GM12878 (cell line): ENCODE measurements around the gene PIEZO2. TPM values are rescaled to one million over a fixed set of nuclear protein-coding genes. Genes with fewer than 3 reads are reported as not detected.

Experiments used
- ATAC-seq: fragments of 200-7000 bp; cut with Tn5 transposase; 3 replicates; pipeline ENCODE4 v1.9.1; 2020; ENCODE audit warnings: mild to moderate bottlenecking, moderate library complexity
- BruUV-seq: library from RNA; stranded (reverse); fragments of 400-500 nt; replicated peaks from 2 replicates; lab custom pipeline; 2021; lab: Mats Ljungman, UMichigan
- CTCF ChIA-PET: fragments of 300-600 bp; sonication (Branson Sonifier 250); formaldehyde crosslinking; extraction: SDS; loops from one replicate; lab custom pipeline; 2021; ENCODE audit warnings: inconsistent platforms; lab: Yijun Ruan, JAX
- POLR2A ChIA-PET: fragments of 350-600 bp; formaldehyde crosslinking; extraction: SDS; loops from one replicate; lab custom pipeline; 2021; ENCODE audit warnings: inconsistent platforms; lab: Charles Lee
- RAD21 ChIA-PET: fragments of 300-600 bp; sonication (Branson Sonifier 250); formaldehyde crosslinking; loops from one replicate; lab custom pipeline; 2023; ENCODE audit warnings: antibody characterized with exemption; ENCODE audit not compliant: unreplicated experiment; lab: Charles Lee
- SMC1A ChIA-PET: fragments of 300-600 bp; sonication (Branson Sonifier 250); formaldehyde crosslinking; loops from one replicate; lab custom pipeline; 2023; ENCODE audit not compliant: unreplicated experiment, uncharacterized antibody; lab: Charles Lee
- DNase-seq: peaks from one replicate; pipeline ENCODE4 v3.0.0-alpha.2; 2011; ENCODE audit warnings: low read depth, low spot score
- FAIRE-seq: peaks from 3 replicates; lab custom pipeline; 2011; peaks lifted over from hg19 to GRCh38; lab: Jason Lieb, UNC
- H2AFZ ChIP-seq: 2 replicates; pipeline ENCODE4 v1.6.0; 2011; ENCODE audit warnings: low read depth, low read length, control low read depth; ENCODE audit not compliant: control insufficient read depth
- H3K27ac ChIP-seq: 2 replicates; pipeline ENCODE4 v1.5.1; 2011; ENCODE audit warnings: control low read depth; ENCODE audit not compliant: control insufficient read depth, insufficient read depth
- H3K27me3 ChIP-seq, 2 experiments: replicated peaks in 1 of 2; 2 replicates each; pipeline versions ENCODE4 v1.6.0 to v1.6.1; 2011; ENCODE audit warnings: low read length in 1 of 2; ENCODE audit not compliant: control insufficient read depth in 2 of 2, insufficient read depth in 2 of 2
- H3K36me3 ChIP-seq, 2 experiments: 2 replicates each; pipeline ENCODE4 v1.5.1; 2011; ENCODE audit warnings: low read length in 1 of 2; ENCODE audit not compliant: control insufficient read depth in 2 of 2, insufficient read depth in 2 of 2
- H3K4me1 ChIP-seq: 2 replicates; pipeline ENCODE4 v1.6.1; 2011; ENCODE audit warnings: mild to moderate bottlenecking, low read length, moderate library complexity, mixed read lengths; ENCODE audit not compliant: control insufficient read depth, insufficient read depth
- H3K4me2 ChIP-seq: 2 replicates; pipeline ENCODE4 v1.6.0; 2011; ENCODE audit warnings: control low read depth; ENCODE audit not compliant: control insufficient read depth, insufficient read depth
- H3K4me3 ChIP-seq: fragments of 200-600 bp; sonication (generic); 2 replicates; pipeline ENCODE4 v1.5.1; 2016
- H3K79me2 ChIP-seq: 2 replicates; pipeline ENCODE4 v1.6.0; 2011; ENCODE audit warnings: low read length; ENCODE audit not compliant: control insufficient read depth, insufficient read depth
- H3K9ac ChIP-seq: 2 replicates; pipeline ENCODE4 v1.8.0; 2011; ENCODE audit warnings: low read length, control low read depth, mixed read lengths; ENCODE audit not compliant: control insufficient read depth, insufficient read depth
- H3K9me3 ChIP-seq: replicated peaks from 3 replicates; pipeline ENCODE4 v1.5.1; 2011; ENCODE audit warnings: mild to moderate bottlenecking, low read length; ENCODE audit not compliant: control insufficient read depth, insufficient read depth
- H4K20me1 ChIP-seq: 2 replicates; pipeline ENCODE4 v1.6.0; 2011; ENCODE audit not compliant: control insufficient read depth, insufficient read depth
- HDGF ChIP-seq: fragments of 450-650 bp; IDR thresholded peaks from 2 replicates; pipeline ENCODE4 v1.6.1; 2016; ENCODE audit warnings: antibody characterized with exemption
- IKZF1 ChIP-seq: fragments of 450-650 bp; conservative IDR thresholded peaks from 2 replicates; pipeline ENCODE4 v1.6.1; 2017; ENCODE audit warnings: antibody characterized with exemption, mild to moderate bottlenecking
- MTA3 ChIP-seq: IDR thresholded peaks from 2 replicates; pipeline ENCODE4 v1.6.1; 2012; ENCODE audit warnings: low read length, inconsistent platforms, borderline replicate concordance
- NFYB ChIP-seq: IDR thresholded peaks from 2 replicates; pipeline ENCODE4 v1.6.1; 2011; ENCODE audit warnings: low read depth, mild to moderate bottlenecking, low read length, improper control_type of control experiment, moderate library complexity; ENCODE audit not compliant: insufficient read depth
- NKRF ChIP-seq: fragments of 450-650 bp; conservative IDR thresholded peaks from 2 replicates; pipeline ENCODE4 v1.6.1; 2017; ENCODE audit warnings: mild to moderate bottlenecking, moderate library complexity
- PAX5 ChIP-seq: IDR thresholded peaks from 2 replicates; pipeline ENCODE4 v1.6.1; 2011; ENCODE audit warnings: low read depth, low read length, borderline replicate concordance
- SMARCA5 ChIP-seq: fragments of 450-650 bp; IDR thresholded peaks from 2 replicates; pipeline ENCODE4 v1.6.1; 2017; ENCODE audit warnings: mild to moderate bottlenecking
- TARDBP ChIP-seq: IDR thresholded peaks from 2 replicates; pipeline ENCODE4 v1.6.1; 2016; ENCODE audit warnings: borderline replicate concordance
- TCF3 ChIP-seq: IDR thresholded peaks from 2 replicates; pipeline ENCODE4 v1.6.1; 2012; ENCODE audit warnings: low read depth, mild to moderate bottlenecking, low read length, borderline replicate concordance; ENCODE audit not compliant: insufficient read depth
- WGBS: methylation state at CpG from one replicate; pipeline ENCODE4 v1.1.6; 2016; ENCODE audit warnings: low lambda C conversion rate; ENCODE audit not compliant: insufficient replicate concordance, insufficient coverage; ENCODE audit errors: missing lambda C conversion rate; 5-methylcytosine and 5-hydroxymethylcytosine counted together
- in situ Hi-C: fragments of 300-500 bp; cut with MboI; formaldehyde crosslinking; loops from 9 replicates; pipeline ENCODE4 v1.14.3; 2018; ENCODE audit warnings: mixed read lengths
- intact Hi-C: fragments of 100-400 bp; cut with micrococcal nuclease; formaldehyde crosslinking; loops from one replicate; pipeline ENCODE4 v1.14.2; 2022; ENCODE audit not compliant: unreplicated experiment
- polyA plus RNA-seq, 11 experiments: library from polyadenylated mRNA; depleted of rRNA in 4 of 11; unstranded in 6 of 11; stranded (reverse) in 5 of 11; fragments of >200 nt; fragmentation: Nextera tagmentation in 4 of 11; fragmentation: Illumina TruSeq in 1 of 11; extraction: Ambion mirVana in 4 of 11; extraction: Trizol in 1 of 11; gene quantifications; 1 replicate in 1 of 11; 2 replicates in 10 of 11; pipeline versions ENCODE4 v1.2.1 to v1.2.3, GENCODE V29; 2011 to 2016; ENCODE audit warnings: inconsistent platforms in 2 of 11, missing spikeins in 2 of 11, low read depth in 1 of 11
- total RNA-seq, 4 experiments: library from RNA; depleted of rRNA in 3 of 4; stranded (reverse); fragments of >200 nt in 3 of 4; fragmentation: Illumina TruSeq in 1 of 4; extraction: Trizol in 1 of 4; gene quantifications; 2 replicates each; pipeline versions ENCODE4 v1.2.1 to v1.2.3, GENCODE V29; 2013 to 2021
- TF ChIP-seq, protein P1 (sequence below), 3 experiments: IDR thresholded peaks in 2 of 3; conservative IDR thresholded peaks in 1 of 3; 2 replicates each; pipeline ENCODE4 v1.5.1; 2011; ENCODE audit warnings: low read depth in 3 of 3, low read length in 3 of 3, mild to moderate bottlenecking in 3 of 3, control low read depth in 2 of 3, moderate library complexity in 2 of 3, inconsistent platforms in 1 of 3, mixed read lengths in 1 of 3; ENCODE audit not compliant: control insufficient read depth in 2 of 3, insufficient read depth in 1 of 3; ENCODE audit errors: extremely low read depth in 1 of 3
- TF ChIP-seq, protein P2 (sequence below): fragments of 150-350 bp; IDR thresholded peaks from 2 replicates; pipeline ENCODE4 v1.6.1; 2014; ENCODE audit warnings: mild to moderate bottlenecking, low read depth, low read length

PIEZO2 gene
- total and polyA plus RNA-seq, 10 of the 15 experiments (the other 5 are each of a cell fraction or from before 2014, with no cell fraction given), result 6.7 to 42.3 (median 27.4) TPM

DNA sequence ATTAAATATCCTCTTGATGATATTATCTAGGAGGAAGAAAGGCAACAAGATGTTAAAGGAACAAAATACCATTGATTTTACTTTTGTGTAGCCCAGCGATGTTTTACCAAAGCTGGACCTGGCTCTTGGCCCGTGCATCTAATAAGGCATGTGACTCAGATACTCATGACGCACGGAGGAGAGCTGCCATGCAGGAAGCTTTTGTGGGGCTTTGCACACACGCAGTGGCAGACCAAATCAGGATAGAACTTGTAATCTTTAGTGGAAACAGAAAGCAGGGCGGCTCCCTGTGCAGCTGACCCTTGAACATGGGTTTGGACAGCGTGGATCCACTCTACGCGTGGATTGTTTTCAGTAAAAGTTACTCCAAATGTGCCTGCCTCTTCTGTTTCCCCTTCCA, 433.6 kb downstream of the PIEZO2 start:
- in situ Hi-C loops, result no loop called here
- CTCF ChIA-PET, result interaction anchor here (1.8 kb wide), 1 partner anchor 156 kb away, joined by 8 read pairs; no protein-coding TSS in a partner anchor
- H3K4me2 ChIP-seq, result no peak overlapping the region
- RAD21 ChIA-PET, result interaction anchor here (1.8 kb wide), 1 partner anchor 155 kb away, joined by 6 read pairs; no protein-coding TSS in a partner anchor
- H3K4me1 ChIP-seq, result no peaks in the 10 kb centered on the region
- no TSS peak for BruUV-seq
- intact Hi-C loops, result no loop called here
- DNase-seq (no peak), ATAC-seq (no peak), FAIRE-seq (no peak)
- no peak for TF ChIP-seq MTA3
- TF ChIP-seq, protein P1, sequence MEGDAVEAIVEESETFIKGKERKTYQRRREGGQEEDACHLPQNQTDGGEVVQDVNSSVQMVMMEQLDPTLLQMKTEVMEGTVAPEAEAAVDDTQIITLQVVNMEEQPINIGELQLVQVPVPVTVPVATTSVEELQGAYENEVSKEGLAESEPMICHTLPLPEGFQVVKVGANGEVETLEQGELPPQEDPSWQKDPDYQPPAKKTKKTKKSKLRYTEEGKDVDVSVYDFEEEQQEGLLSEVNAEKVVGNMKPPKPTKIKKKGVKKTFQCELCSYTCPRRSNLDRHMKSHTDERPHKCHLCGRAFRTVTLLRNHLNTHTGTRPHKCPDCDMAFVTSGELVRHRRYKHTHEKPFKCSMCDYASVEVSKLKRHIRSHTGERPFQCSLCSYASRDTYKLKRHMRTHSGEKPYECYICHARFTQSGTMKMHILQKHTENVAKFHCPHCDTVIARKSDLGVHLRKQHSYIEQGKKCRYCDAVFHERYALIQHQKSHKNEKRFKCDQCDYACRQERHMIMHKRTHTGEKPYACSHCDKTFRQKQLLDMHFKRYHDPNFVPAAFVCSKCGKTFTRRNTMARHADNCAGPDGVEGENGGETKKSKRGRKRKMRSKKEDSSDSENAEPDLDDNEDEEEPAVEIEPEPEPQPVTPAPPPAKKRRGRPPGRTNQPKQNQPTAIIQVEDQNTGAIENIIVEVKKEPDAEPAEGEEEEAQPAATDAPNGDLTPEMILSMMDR (IDR thresholded peaks at IDR 0.05 in 2 of 3, conservative IDR thresholded peaks at IDR 0.05 in 1 of 3; ENCODE audit: control insufficient read depth in 2 of 3, extremely low read depth in 1 of 3, insufficient read depth in 1 of 3, low read depth in 3 of 3, low read length in 3 of 3), result no peak
- no peak for TF ChIP-seq TCF3
- POLR2A ChIA-PET, result interaction anchor here (1.1 kb wide), 1 partner anchor 16 kb away, joined by 3 read pairs; no protein-coding TSS in a partner anchor
- no peak overlapping the region for H3K4me3 ChIP-seq
- H4K20me1 ChIP-seq, result no peaks in the 10 kb centered on the region
- no peaks in the 10 kb centered on the region for H3K79me2 ChIP-seq
- H3K27ac ChIP-seq, result no peak overlapping the region
- no peaks in the 10 kb centered on the region for H3K9me3 ChIP-seq
- SMC1A ChIA-PET, result interaction anchor here (1.4 to 1.9 kb wide), 2 partner anchors 31 to 438 kb away, joined by 4 read pairs; no protein-coding TSS in a partner anchor
- 38% methylated on average over 9 of the region's 9 CpGs for WGBS
- H2AFZ ChIP-seq, result no peak overlapping the region
- peaks cover 0 to 7% of the 10 kb centered on the region in 2 experiments; a peak in 2 of 4 replicates for H3K36me3 ChIP-seq
- H3K9ac ChIP-seq, result no peak overlapping the region
- no peaks in the 10 kb centered on the region for H3K27me3 ChIP-seq

GRCh38 chr18:10713409-10713808, 436.0 kb downstream of the PIEZO2 start:
- Histone ChIP-seq H3K4me3 (no peak overlapping the region), H3K9ac (no peak overlapping the region), H3K79me2 (no peaks in the 10 kb centered on the region), H3K36me3 (peaks cover 0 to 11% of the 10 kb centered on the region in 2 experiments; a peak in 2 of 4 replicates), H3K27me3 (no peaks in the 10 kb centered on the region), H3K4me1 (no peaks in the 10 kb centered on the region), H4K20me1 (no peaks in the 10 kb centered on the region)
- BruUV-seq, result no TSS peak
- FAIRE-seq (no peak), DNase-seq (no peak), ATAC-seq (no peak)
- 0% methylated on average over 2 of the region's 2 CpGs for WGBS
- SMC1A ChIA-PET, result no interaction called here
- intact Hi-C loops, result no loop called here
- CTCF ChIA-PET, result interaction anchor here (0.6 kb wide), 1 partner anchor 443 kb away, joined by 3 read pairs; no protein-coding TSS in a partner anchor
- RAD21 ChIA-PET, result no interaction called here
- POLR2A ChIA-PET, result no interaction called here
- TF ChIP-seq IKZF1, result no peak
- no peak for TF ChIP-seq TARDBP
- no peak for TF ChIP-seq NFYB
- no peak for TF ChIP-seq SMARCA5
- TF ChIP-seq NKRF, result no peak
- no peak for TF ChIP-seq TCF3
- no peak for TF ChIP-seq PAX5
- TF ChIP-seq, protein P2, sequence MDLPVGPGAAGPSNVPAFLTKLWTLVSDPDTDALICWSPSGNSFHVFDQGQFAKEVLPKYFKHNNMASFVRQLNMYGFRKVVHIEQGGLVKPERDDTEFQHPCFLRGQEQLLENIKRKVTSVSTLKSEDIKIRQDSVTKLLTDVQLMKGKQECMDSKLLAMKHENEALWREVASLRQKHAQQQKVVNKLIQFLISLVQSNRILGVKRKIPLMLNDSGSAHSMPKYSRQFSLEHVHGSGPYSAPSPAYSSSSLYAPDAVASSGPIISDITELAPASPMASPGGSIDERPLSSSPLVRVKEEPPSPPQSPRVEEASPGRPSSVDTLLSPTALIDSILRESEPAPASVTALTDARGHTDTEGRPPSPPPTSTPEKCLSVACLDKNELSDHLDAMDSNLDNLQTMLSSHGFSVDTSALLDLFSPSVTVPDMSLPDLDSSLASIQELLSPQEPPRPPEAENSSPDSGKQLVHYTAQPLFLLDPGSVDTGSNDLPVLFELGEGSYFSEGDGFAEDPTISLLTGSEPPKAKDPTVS, result no peak
- TF ChIP-seq HDGF, result no peak
- TF ChIP-seq, all 136 proteins: peak for 0
- Histone ChIP-seq H2AFZ (no peak overlapping the region), H3K9me3 (no peaks in the 10 kb centered on the region), H3K4me2 (no peak overlapping the region), H3K27ac (no peak overlapping the region)
- in situ Hi-C loops, result no loop called here
